Measurements from ENCODE around the gene PVALEF. TPM values are rescaled to one million over a fixed set of nuclear protein-coding genes. Genes with fewer than 3 reads are reported as not detected.

PVALEF gene
- polyA plus RNA-seq, 1 of the 3 experiments (the other 2 are of a cell fraction) = not detected

- no peak for DNase-seq
- CTCF ChIA-PET = interaction anchor here (0.9 to 5.1 kb wide), 3 partner anchors 17 to 24 kb away, joined by 3 to 21 read pairs (median 3); no protein-coding TSS in a partner anchor
- H3K27me3 ChIP-seq (ENCODE audit: insufficient read depth) = peaks cover 6% of the 10 kb centered on the region; the same call in 1 of the 2 replicates
- H3F3A ChIP-seq (replicated peaks; ENCODE audit: insufficient read depth) = no peaks in the 10 kb centered on the region
- H3K4me2 ChIP-seq = no peak overlapping the region
- POLR2A ChIA-PET = no interaction called here
- no peaks in the 10 kb centered on the region; a peak in 1 of 4 replicates for H3K4me1 ChIP-seq (ENCODE audit: control insufficient read depth in 1 of 2, insufficient read depth in 2 of 2, low read depth in 1 of 2, low read length in 1 of 2)
- no peak overlapping the region for H3K27ac ChIP-seq (ENCODE audit: low read depth in 2 of 2, low read length in 1 of 2)
- 49% methylated on average over 12 of the region's 14 CpGs for WGBS (ENCODE audit: low lambda C conversion rate)
- no peak overlapping the region for H2AFZ ChIP-seq (ENCODE audit: low read depth)
- no peaks in the 10 kb centered on the region for H3K9me3 ChIP-seq
- H3K9ac ChIP-seq = no peak overlapping the region
- H3K9me2 ChIP-seq = no peaks in the 10 kb centered on the region
- H4K20me1 ChIP-seq (ENCODE audit: insufficient read depth) = no peaks in the 10 kb centered on the region
- TF ChIP-seq USF1 (IDR thresholded peaks at IDR 0.05; ENCODE audit: borderline replicate concordance, low read depth) = peak; percentile 47; the same call in 1 of the 2 replicates
- no peak for TF ChIP-seq RAD21 (IDR thresholded peaks at IDR 0.05; ENCODE audit: low read length)
- H3K79me2 ChIP-seq (ENCODE audit: insufficient read depth) = no peaks in the 10 kb centered on the region
- no peak overlapping the region for H3K4me3 ChIP-seq (ENCODE audit: low read depth in 2 of 2, low read length in 1 of 2)
- H3K36me3 ChIP-seq (replicated peaks in 1 of 2; ENCODE audit: control insufficient read depth in 1 of 2, insufficient read depth in 2 of 2, low read length in 1 of 2) = no peaks in the 10 kb centered on the region
These were observed 39.7 kb upstream of the PVALEF start for GRCh38 chr17:81125573-81126081.

- no peaks in the 10 kb centered on the region for H3F3A ChIP-seq (replicated peaks; ENCODE audit: insufficient read depth)
- H3K9ac ChIP-seq = no peak overlapping the region
- H3K4me3 ChIP-seq (ENCODE audit: low read depth in 2 of 2, low read length in 1 of 2) = no peak overlapping the region
- WGBS (ENCODE audit: low lambda C conversion rate) = 63% methylated on average over 14 of the region's 34 CpGs
- H3K9me2 ChIP-seq = no peaks in the 10 kb centered on the region
- no peaks in the 10 kb centered on the region for H3K9me3 ChIP-seq
- peaks cover 6% of the 10 kb centered on the region; the same call in 1 of the 2 replicates for H3K27me3 ChIP-seq (ENCODE audit: insufficient read depth)
- no peaks in the 10 kb centered on the region for H3K79me2 ChIP-seq (ENCODE audit: insufficient read depth)
- no peak overlapping the region for H2AFZ ChIP-seq (ENCODE audit: low read depth)
- no peaks in the 10 kb centered on the region; a peak in 1 of 4 replicates for H3K4me1 ChIP-seq (ENCODE audit: control insufficient read depth in 1 of 2, insufficient read depth in 2 of 2, low read depth in 1 of 2, low read length in 1 of 2)
- no peak overlapping the region for H3K27ac ChIP-seq (ENCODE audit: low read depth in 2 of 2, low read length in 1 of 2)
- ChIA-PET CTCF (interaction anchor here (0.8 to 5.1 kb wide), 3 partner anchors 16 to 24 kb away, joined by 3 to 21 read pairs (median 3); no protein-coding TSS in a partner anchor), POLR2A (no interaction called here)
- no peaks in the 10 kb centered on the region for H4K20me1 ChIP-seq (ENCODE audit: insufficient read depth)
- H3K4me2 ChIP-seq = no peak overlapping the region
- DNase-seq = no peak
- no peaks in the 10 kb centered on the region for H3K36me3 ChIP-seq (replicated peaks in 1 of 2; ENCODE audit: control insufficient read depth in 1 of 2, insufficient read depth in 2 of 2, low read length in 1 of 2)
- TF ChIP-seq TAF1 (IDR thresholded peaks at IDR 0.05; ENCODE audit: borderline replicate concordance, low read depth, low read length) (no peak), PBX3 (IDR thresholded peaks at IDR 0.05) (no peak), USF2 (IDR thresholded peaks at IDR 0.05; ENCODE audit: borderline replicate concordance, low read depth, low read length) (no peak), RFX5 (IDR thresholded peaks at IDR 0.05; ENCODE audit: low read length) (no peak), JUND (IDR thresholded peaks at IDR 0.05) (no peak), FOSL2 (IDR thresholded peaks at IDR 0.05; ENCODE audit: borderline replicate concordance, low read depth) (no peak), GATA2 (CRISPR knock-in tag; IDR thresholded peaks at IDR 0.05) (no peak), FOXJ3 (CRISPR knock-in tag; IDR thresholded peaks at IDR 0.05) (no peak), SIN3A (IDR thresholded peaks at IDR 0.05; ENCODE audit: borderline replicate concordance, low read depth, low read length) (no peak), TEAD4 (IDR thresholded peaks at IDR 0.05; ENCODE audit: borderline replicate concordance, insufficient read depth) (no peak), TCF12 (IDR thresholded peaks at IDR 0.05) (no peak), ZBTB33 (IDR thresholded peaks at IDR 0.05; ENCODE audit: borderline replicate concordance, low read depth) (no peak), RAD21 (IDR thresholded peaks at IDR 0.05; ENCODE audit: low read length) (no peak), MXI1 (IDR thresholded peaks at IDR 0.05; ENCODE audit: low read depth, low read length) (no peak), EZH2phosphoT487 (IDR thresholded peaks at IDR 0.05; ENCODE audit: borderline replicate concordance, low read depth) (no peak), SMC3 (IDR thresholded peaks at IDR 0.05; ENCODE audit: low read depth, low read length) (no peak)
These were observed 38.8 kb upstream of the PVALEF start for GRCh38 chr17:81126281-81127132.
